Anterior cingulate cortex (tissue), 58 donors: ENCODE data around the gene ANAPC16.
"Not testable (repeated sequence)": the region's sequence is repeated elsewhere in the genome, so short reads cannot be mapped to it uniquely, and the experiment has no call there.

ENCODE experiments used
- DNase-seq, 58 donors: peaks; one replicate each; lab custom pipeline; 2025; lab: John Stamatoyannopoulos, UW

ANAPC16 gene

GRCh38 chr10:72260976-72261783 is 45.4 kb downstream of the ANAPC16 start:
- peak in 6 of 58 donors; percentile 22 to 73 (median 57) for DNase-seq

GRCh38 chr10:72261784-72262404 is 46.1 kb downstream of the ANAPC16 start:
- DNase-seq = no peak

GRCh38 chr10:72263613-72264241 is 47.9 kb downstream of the ANAPC16 start:
- DNase-seq = no peak

DNA sequence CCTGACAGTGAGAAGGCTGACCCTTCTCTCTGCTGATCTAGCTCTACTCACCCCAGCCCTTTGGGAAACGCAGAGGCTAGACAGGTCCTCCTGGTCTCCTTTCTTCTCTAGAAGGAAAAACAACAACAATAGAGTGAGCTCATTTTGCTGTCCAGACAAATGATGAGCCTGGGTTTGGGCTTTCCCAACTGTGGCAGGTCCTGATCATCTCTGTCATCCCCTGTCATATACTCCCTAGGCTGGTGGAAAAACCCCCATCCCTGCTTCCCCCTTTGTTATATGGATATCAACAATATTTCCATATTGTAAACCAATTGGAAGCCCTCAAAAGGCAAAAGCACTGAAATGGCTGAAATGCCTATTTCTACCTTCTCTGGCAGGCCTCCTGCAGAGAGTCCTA is 48.7 kb downstream of the ANAPC16 start:
- DNase-seq = no peak

DNA sequence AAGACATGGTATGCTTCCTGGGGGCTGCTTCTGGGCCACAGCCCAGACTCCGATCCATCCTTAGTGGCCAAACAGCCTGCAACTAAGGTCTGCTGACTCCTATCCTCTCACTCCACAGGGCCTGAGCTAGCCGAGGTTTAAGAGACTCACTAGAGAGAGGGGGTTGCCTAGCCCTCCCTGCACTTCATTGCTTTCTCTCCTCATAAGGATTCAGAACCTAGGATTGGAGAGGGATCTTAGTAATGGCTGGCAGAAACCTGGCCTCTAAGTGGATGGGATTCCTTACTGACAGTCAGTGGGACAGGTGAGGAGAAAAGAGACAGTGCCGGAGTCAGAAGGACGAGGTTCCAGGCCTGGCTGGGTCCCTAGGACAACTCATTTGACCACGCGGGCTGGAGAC is 49.7 kb downstream of the ANAPC16 start:
- no peak for DNase-seq

- no peak for DNase-seq
Measured at GRCh38 chr10:72265990-72266865, 50.4 kb downstream of the ANAPC16 start.

GRCh38 chr10:72267381-72267780 is 51.6 kb downstream of the ANAPC16 start:
- DNase-seq = no peak

DNA sequence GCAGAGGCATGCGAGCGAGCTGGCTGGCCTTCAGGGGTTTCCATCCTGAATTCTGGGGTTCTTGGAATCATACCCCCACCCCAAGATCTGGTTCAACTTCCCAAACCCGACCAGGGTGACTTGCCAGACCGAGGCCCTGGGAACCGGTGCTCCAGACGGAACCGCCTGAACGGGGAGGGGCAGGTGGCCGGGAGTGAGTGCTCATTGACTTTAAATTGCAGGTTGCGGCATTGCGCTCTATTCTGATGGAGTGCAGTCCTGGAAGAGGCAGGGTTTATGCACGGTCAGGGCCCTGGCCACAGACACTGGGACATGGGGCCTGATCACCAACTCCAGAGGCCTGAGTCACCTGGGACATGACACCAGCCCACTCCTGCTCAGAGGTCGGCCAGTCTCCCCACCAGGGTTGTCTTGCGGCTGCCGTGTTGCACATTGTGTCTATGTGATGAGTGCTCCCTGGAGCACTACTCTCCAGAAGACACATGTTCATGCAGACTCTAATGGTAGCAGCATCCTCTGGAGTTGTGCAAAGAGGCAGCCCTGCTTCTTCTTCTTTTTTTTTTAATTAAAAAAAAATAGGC is 52.1 kb downstream of the ANAPC16 start:
- DNase-seq = no peak

DNA sequence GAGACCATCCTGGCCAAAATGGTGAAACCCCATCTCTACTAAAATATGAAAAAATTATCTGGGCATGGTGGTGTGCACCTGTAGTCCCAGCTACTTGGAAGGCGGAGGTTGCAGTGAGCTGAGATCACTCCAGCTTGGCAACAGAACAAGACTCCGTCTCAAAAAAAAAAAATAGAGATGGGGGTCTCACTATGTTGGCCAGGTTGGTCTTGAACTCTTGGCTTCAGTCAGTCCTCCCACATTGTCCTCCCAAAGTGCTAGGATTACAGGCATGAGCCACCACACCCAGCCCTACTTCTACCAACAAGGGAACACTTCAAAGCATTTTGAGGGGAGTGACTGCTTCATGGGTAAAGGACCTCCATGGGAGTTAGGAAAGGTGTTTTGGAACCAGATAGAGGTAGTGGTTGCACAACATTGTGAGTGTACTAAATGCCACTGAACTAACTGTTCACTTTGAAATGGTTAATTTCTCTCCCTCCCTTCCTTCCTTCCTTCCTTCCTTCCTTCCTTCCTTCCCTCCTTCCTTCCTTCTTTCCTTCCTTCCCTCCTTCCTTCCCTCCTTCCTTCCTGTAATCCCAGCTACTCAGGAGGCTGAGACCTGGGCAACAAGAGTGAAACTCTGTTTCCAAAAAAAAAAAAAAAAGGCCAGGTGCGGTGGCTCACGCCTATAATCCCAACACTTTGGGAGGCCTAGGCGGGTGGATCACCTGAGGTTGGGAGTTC is 52.8 kb downstream of the ANAPC16 start:
- DNase-seq = not testable (repeated sequence)

- DNase-seq = no peak
Measured at GRCh38 chr10:72270607-72271281, 54.9 kb downstream of the ANAPC16 start.

DNA sequence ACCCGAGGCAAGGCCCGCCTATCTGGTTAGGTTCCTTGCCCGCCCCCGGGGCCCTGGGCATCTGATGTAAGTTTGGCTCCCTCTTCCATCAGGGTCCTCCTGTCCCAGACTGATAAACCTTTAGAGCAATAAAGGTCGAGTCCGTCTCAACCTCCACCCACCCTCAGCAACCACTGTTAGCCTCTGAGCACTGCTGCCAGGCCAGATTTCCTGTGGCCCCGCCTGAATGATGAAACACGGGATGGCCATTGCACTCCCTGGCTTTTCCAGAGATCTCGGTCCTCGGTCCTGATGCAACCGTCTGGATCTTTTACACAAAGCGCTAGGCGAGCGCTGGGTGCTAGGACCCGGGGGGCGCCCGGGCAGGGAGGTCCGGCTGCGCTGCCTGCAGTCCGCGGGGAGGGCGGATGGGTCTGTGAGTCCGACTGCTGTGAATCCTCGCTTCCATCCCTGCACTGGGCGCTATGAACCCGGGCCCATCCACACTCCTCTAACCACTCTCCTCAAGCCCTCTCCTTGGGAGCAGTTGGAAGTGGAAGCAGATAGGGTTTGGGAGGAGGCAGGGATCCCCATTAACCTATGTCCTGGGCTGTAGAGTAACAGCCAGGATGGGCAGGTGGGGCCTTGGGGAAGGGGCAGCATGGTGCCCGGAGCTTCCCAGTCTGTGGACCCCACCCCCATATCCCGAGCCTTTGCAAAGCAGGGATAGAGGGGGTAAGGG is 57.0 kb downstream of the ANAPC16 start:
- DNase-seq = peak in 57 of 58 donors; percentile 49 to 94 (median 85)

- DNase-seq = peak; percentile 82 to 100 (median 99)
Measured at GRCh38 chr10:72273410-72274212, 57.8 kb downstream of the ANAPC16 start, which contains the start of gene DDIT4. Gene DDIT4 (plus strand): TSS chr10:72273924. CDS start chr10:72274217, 293 bp downstream.

DNA sequence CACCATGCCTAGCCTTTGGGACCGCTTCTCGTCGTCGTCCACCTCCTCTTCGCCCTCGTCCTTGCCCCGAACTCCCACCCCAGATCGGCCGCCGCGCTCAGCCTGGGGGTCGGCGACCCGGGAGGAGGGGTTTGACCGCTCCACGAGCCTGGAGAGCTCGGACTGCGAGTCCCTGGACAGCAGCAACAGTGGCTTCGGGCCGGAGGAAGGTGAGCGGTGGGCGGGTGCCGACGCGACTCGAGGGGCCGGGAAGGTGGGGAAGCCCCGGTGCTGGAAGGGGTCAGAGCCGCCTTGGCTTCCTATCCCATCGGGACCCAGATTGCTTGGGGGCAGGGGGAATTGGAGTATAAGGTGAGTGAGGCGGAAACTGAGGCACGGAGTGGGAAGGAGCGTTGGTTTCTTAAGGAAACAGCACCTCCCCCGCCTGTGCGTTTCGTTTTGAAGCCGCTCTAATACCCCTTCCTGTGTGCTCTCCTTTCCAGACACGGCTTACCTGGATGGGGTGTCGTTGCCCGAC is 58.5 kb downstream of the ANAPC16 start:
- peak in 10 of 58 donors; percentile 45 to 80 (median 59) for DNase-seq

GRCh38 chr10:72274730-72275350 is 59.0 kb downstream of the ANAPC16 start:
- DNase-seq = peak in 53 of 58 donors; percentile 28 to 83 (median 64)

- peak in 13 of 58 donors; percentile 14 to 64 (median 34) for DNase-seq
Measured at GRCh38 chr10:72275351-72276012, 59.7 kb downstream of the ANAPC16 start.

DNA sequence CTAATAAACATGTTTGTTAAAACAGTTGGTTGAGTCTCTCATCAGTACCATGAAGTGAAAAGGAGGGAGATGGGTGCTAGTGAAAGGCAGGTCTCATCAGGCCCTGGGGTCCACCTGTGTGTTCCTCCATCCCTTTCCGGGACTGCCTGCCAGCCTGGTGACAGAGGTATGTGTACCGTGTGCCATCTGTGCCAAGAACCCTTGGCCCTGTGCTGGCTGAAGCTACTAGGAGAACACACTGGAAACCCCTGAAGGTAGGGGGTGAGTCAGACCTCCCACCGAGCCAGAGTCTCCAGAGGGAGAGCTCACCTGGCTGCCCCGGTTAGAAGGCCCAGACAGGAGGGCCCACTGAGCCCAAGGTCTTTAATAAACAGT is 60.2 kb downstream of the ANAPC16 start:
- peak in 11 of 58 donors; percentile 10 to 37 (median 22) for DNase-seq
